HG02623 (cell line): ENCODE results near the gene TCEAL1.
"Not testable (repeated sequence)": the region's sequence is repeated elsewhere in the genome, so short reads cannot be mapped to it uniquely, and the experiment has no call there.

Source experiments
- ATAC-seq: cut with Tn5 transposase; IDR thresholded peaks from one replicate; pipeline ENCODE4 v1.9.1; 2021; ENCODE audit warnings: moderate library complexity; ENCODE audit not compliant: unreplicated experiment

The TCEAL1 gene

GRCh38 chrX:103628386-103629317, at the start of gene TCEAL1:
Gene TCEAL1 (plus strand): TSS chrX:103628975. CDS start chrX:103629917, 942 bp downstream.
- peak; percentile 49 for ATAC-seq

DNA sequence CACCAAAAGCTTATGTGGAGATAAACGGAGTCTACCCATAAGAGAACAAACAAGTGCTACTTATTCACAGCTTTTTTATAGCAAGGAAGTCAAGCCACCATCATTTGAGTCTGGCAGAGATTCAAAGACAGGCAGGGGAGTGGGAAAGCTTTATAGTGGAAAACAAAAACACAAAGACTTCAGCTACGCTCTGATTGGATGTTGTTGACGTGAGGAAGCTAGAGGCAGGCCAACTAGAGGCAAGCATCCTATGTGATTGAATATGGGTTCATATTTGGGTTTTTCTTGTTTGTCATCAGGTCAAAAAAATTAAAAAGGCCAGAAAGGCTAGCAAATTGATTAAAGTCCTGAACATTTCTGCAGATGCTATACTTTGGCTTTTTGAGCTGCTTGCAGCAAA, 44.2 kb upstream of the TCEAL1 start:
- no peak for ATAC-seq

DNA sequence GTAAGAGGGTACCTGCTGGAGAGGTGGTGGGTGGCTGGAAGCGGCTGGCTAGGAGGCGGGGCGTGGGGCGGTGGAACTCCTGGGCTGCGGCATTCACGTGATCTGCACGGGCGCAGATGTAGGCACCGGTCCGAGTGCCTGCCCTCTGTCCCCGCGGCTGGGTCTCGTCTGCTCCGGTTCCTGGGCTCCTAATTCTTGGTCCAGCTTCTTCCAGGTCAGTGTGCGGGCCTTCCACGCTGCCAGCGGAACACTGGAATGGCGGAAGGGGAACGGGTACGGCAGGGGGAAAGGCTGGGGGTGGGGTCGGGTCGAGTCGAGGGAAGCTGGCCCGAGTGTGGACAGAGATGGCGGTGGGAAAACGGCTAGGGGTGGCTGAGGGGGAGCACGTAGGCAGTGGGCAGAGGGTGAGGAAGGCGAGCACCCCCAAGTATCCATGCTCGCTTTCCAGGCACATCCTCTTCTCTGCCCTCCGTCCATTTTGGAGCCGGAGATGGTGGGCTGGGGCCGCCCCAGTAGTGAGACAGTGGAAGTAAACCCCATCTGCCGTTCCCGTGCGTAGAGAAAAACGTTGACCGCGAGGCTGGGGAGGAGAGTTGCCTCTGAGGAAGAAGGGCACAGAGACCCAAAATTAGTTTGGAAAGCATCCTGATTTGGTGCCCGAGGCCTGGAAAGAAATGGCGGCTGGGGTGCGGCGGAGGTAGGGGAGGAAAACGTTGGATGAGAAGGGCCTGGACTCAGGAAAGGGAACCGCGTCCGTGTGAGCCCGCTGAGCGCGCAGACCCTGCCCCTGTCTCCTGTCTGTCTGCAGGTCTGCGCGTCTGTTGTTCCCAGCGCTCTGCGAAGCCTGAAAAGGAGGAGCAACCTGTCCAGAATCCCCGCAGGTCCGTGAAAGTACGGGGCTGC, 43.1 kb upstream of the TCEAL1 start, which contains the start of gene TCEAL4:
Gene TCEAL4, plus strand, starts transcription at position 105 of the 903 bp plus-strand sequence. CDS start 1,161 bp downstream, outside the sequence.
- ATAC-seq: peak; percentile 91

DNA sequence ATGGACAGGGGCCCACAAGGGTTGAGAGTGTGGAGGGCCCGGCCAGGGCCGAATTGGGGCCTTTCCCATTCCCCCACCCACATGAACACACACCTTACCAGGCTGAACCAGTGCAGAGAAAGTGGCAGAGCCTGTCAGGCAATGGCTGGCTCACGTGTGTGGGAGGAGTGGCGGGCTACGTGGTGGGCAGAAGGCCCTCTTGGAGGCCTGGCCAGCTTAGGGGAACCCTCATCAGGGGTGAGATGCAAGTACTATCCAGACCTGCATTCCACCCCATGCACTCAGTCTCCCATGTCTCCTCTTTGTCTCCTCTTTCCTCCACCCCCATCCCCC, 42.5 kb upstream of the TCEAL1 start:
- peak; percentile 23 for ATAC-seq

DNA sequence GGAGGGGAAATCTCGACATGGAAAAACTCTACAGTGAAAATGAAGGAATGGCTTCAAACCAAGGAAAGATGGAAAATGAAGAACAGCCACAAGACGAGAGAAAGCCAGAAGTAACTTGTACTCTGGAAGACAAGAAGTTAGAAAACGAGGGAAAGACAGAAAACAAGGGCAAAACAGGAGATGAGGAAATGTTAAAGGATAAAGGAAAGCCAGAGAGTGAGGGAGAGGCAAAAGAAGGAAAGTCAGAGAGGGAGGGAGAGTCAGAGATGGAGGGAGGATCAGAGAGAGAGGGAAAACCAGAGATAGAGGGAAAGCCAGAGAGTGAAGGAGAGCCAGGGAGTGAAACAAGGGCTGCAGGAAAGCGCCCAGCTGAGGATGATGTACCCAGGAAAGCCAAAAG, 42.1 kb upstream of the TCEAL1 start:
- no peak for ATAC-seq

GRCh38 chrX:103592295-103592694, 36.5 kb upstream of the TCEAL1 start:
- not testable (repeated sequence) for ATAC-seq

DNA sequence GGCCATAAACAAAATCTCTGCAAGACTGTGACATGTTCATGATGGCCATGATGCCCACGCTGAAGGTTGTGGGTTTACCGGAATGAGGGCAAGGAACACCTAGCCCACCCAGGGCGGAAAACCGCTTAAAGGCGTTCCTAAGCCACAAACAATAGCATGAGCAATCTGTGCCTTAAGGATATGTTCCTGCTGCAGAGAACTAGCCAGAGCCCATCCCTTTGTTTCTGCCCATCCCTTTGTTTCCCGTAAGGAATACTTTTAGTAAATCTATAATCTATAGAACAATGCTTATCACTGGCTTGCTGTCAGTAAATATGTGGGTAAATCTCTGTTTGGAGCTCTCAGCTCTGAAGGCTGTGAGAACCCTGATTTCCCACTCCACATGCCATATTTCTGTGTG, 33.6 kb upstream of the TCEAL1 start:
- ATAC-seq: not testable (repeated sequence)

DNA sequence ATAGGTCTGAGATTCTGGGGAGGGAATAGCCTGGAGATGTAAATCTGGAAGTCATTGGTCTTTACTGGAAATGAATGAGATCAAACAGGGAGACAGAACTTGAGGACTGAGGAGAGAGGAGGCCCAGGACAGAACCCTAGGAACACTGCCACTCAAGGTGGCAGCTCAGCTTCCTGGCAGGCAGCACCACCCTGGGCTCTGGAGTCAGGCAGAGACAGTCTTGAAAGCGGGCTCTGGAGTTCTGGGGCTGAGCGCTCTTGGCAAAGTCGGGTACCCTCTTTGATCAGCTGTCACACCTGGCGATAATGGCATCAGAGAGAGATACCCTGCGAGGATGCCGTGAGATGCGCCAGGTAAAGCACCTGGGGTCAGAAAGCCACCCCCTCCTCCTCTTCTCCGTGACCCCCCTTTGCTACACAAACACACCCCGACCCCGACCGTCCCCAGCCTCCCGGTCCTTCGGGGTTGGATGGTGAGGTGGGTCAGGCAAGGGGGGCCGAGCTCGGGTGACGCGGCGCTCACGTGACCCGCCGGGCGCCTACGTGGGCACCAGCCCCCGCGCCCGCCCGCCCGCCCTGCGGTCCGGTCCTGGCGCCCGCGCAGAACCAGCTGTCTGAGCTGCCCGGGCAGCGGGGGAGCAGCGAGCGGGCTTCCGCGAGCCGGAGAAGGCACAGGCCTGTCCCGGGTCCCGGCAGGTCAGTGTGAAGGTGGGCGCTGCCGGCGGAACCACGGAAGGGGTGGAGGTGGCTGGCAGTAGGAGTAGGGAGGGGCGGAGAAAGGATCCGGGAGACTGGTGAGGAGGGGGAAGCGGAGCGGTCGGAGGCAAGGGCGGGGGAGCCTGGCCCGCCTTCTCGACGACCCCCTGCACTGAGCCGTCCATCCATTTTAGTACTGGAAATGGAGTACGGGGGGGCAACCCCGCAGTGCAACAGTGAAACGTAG, 21.1 kb upstream of the TCEAL1 start, which contains the start of gene TCEAL3:
Gene TCEAL3, plus strand, starts transcription at position 600 of the 942 bp plus-strand sequence. CDS start 1,102 bp downstream, outside the sequence.
- peak; percentile 79 for ATAC-seq

DNA sequence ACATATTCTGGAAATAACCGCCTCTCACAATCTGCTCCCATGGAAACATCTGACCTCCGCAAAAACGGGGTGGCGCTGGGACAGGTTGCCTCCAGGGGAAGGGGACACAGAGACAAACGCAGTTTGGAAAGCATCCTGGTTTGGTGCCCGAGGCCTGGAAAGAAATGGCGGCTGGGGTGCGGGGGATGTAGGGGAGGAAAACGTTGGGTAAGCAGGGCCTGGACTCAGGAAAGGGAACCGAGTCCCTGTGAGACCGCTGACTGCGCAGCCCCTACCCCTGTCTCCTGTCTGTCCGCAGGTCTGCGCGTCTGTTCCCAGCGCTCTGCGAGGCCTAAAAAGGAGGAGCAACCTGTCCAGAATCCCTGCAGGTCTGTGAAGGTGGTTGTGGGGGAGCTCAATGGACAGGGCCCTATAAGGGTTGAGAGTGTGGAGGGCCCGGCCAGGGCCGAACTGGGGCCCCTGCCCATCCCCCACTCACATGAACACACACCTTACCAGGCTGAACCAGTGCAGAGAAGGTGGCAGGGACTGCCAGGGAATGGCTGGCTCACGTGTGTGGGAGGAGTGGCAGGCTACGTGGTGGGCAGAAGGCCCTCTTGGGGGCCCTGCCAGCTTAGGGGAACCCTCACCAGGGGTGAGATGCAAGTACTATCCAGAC, 20.3 kb upstream of the TCEAL1 start:
- no peak for ATAC-seq

DNA sequence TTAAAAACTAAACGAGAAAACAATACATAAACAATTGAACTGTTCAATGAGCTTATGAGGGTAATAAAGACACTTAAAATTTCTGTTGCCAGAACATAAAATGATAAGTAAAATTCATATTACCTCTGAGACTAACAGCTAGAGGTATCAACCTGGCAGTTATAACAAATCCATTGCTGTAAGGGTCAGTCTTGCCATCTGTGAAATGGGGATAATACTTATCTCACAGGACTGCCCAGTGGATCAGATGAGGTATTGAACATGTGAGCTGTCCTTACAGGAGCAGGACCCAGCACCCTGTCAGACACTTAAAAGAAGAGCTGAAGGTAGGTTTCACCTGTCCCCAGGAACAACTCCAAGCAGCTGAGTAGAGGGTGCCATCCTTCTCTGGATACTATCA, 18.5 kb upstream of the TCEAL1 start:
- ATAC-seq: no peak

DNA sequence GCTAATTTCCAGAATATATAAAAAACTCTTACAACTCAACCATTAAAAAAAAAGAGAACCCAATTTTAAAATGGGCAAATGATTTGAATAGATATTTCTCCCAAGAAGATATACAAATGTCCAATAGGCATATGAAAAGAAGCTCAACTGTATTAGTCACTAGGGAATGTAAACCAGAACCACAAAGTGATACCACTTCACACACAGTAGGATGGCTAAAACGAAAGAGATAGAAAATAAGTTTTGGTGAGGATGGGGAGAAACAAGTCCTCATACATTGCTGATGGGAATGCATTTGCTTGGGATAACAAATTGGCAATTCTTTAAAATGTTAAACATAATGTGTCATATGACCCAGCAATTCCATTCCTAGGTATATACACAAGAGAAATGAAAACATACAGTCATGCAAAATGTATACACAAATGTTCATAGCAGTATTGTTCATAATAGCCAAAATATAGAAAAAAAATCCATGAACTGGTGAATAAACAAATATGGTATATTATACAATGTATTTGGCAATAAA, 15.3 kb upstream of the TCEAL1 start:
- ATAC-seq: no peak

GRCh38 chrX:103614999-103615398, 13.8 kb upstream of the TCEAL1 start:
- no peak for ATAC-seq

GRCh38 chrX:103615781-103616371, 12.9 kb upstream of the TCEAL1 start:
- ATAC-seq: no peak

DNA sequence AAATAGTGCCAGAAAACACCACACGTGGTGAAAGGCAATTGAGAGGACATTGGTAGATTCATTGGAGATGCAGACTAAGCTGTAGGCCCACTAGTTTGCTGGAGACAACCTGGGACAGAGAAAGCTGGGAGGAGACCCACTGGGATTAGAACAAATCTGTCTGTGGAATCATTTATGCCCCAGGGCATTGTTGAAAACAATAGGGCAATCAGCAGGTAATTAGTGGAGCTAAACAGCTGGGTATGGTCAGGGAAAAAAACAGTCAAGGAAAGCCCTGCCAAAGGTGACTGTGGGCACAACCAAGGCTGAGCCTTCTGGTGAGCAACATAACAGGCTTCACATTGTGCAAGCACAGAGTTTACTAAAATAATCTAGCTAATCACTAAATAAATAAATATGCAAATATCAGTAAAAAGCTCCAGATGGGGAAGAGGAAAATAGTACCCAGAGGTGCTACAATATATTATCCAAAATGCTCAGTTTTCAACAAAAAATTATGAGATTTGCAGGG, 12.0 kb upstream of the TCEAL1 start:
- no peak for ATAC-seq

DNA sequence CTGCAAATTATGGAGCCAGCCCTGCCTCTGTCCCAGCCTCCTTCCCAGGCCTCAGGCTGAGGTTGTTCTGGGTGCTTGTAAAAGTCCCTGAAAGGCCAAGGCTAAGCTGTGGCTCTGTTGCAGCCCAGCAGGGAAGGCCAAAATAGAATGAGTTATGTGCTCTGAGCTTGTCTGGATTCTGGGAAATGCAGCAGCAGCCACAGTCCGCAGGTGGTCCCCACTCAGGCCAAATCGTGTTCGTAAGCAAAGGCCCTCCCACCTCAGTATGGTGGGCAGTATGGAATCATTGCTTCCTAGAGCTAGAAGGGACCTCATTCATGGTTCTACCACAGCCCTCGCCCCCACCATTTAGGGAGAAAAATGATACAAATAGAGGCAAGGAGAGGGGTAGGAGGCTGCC, 4.7 kb upstream of the TCEAL1 start:
- ATAC-seq: no peak

GRCh38 chrX:103626855-103627254, 1.9 kb upstream of the TCEAL1 start:
- no peak for ATAC-seq

DNA sequence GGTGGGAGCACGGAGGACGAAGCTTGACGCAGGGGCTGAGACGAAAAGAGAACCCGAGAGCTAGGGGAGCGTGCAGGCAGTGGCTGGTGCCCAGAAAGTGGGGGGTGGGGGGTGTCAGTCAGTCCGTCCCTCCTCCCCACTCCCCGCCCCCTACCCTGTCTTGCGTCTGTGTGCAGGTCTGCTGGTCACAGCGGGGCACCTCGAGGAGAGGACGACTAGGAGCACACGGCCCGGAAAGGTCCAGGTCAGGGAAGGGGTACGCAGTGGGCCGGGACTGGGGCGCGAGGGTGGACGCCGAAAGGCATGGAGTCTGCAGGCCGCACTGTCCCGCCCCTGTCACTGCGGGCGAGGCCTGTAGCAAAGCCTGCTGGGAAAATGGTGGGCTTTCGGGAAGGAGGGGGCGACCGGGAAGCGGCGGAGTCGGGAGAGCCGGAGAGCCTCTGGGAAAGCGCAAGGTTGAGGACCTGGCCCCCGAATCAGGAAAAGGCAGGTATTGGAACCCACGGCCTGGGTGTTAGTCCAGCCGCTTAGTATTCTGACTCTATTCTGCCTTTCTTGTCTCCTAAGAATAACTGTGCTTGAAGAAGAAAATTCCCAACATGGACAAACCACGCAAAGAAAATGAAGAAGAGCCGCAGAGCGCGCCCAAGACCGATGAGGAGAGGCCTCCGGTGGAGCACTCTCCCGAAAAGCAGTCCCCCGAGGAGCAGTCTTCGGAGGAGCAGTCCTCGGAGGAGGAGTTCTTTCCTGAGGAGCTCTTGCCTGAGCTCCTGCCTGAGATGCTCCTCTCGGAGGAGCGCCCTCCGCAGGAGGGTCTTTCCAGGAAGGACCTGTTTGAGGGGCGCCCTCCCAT, 769 bp downstream of the TCEAL1 start:
- ATAC-seq: peak; percentile 33

GRCh38 chrX:103630171-103630511, 1.4 kb downstream of the TCEAL1 start:
- peak; percentile 10 for ATAC-seq
